Measurements from ENCODE around the gene KCTD10.

KCTD10 gene

GRCh38 chr12:109491671-109492070 lies 14.6 kb upstream of the KCTD10 start:
- TF ChIP-seq NFIC (IDR thresholded peaks at IDR 0.05) (no peak), CREB1 (IDR thresholded peaks at IDR 0.05; ENCODE audit: low read depth) (no peak), FOXM1 (IDR thresholded peaks at IDR 0.05; ENCODE audit: borderline replicate concordance, low read depth) (no peak), ZBTB7A (IDR thresholded peaks at IDR 0.05; ENCODE audit: low read depth) (no peak), EGR1 (IDR thresholded peaks at IDR 0.05) (no peak), RAD21 (IDR thresholded peaks at IDR 0.05; ENCODE audit: low read depth) (no peak), CEBPB (IDR thresholded peaks at IDR 0.05) (no peak), EP300 (IDR thresholded peaks at IDR 0.05; ENCODE audit: borderline replicate concordance) (no peak), TEAD4 (IDR thresholded peaks at IDR 0.05) (no peak), REST (IDR thresholded peaks at IDR 0.05; ENCODE audit: low read depth) (no peak), TAF1 (IDR thresholded peaks at IDR 0.05; ENCODE audit: low read depth) (no peak)
- TF ChIP-seq, protein P1, sequence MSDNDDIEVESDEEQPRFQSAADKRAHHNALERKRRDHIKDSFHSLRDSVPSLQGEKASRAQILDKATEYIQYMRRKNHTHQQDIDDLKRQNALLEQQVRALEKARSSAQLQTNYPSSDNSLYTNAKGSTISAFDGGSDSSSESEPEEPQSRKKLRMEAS (IDR thresholded peaks at IDR 0.05) = no peak

GRCh38 chr12:109489955-109490565 lies 13.0 kb upstream of the KCTD10 start:
- TF ChIP-seq CEBPB (IDR thresholded peaks at IDR 0.05) = no peak
- TF ChIP-seq RAD21 (IDR thresholded peaks at IDR 0.05; ENCODE audit: low read depth) = no peak
- TF ChIP-seq EGR1 (IDR thresholded peaks at IDR 0.05) = no peak

DNA sequence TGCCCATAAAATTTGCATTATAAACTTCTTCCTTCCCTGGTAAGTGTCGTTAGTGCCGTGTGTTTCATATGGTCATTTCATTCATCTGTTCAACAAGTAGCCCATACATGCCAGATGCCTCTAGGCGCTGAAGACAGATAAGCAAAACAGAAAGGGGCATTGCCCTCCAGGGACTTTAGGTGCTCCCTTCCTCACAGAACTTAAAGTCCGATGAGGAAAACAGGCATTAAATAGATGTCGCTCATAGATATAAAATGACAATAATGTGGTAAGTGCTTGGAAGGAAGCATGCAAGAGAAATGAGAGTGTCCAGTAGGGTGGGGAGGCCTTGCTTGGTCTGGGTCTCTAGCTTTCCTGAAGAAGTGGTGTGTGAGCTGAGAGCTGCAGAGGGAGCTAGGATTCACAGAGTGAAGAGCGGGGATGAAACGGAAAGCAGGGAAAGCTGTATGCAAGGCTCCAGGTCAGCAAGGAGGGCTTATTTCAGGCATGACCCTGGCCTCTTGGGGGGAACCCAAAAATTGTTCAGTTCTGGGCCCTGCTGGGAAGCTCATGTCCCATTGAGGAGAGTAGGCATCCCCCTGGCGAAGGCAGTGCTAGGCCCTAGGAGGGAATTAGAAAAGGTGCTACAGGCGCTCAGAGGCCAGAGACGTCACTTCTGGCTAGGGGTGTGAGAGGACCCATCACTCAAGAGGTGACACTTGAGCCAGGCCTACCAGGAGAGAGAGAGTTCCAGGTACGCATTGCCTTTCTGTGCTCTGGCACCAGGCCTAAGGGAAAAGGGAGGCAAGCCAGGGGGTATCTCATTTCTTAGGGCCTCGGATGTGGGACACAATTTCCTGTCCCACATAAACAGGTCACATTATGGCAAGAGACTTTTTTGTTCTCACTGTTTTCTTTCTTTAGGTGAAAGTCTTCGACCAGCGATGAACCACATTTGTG lies 12.2 kb upstream of the KCTD10 start:
- TF ChIP-seq RAD21 (IDR thresholded peaks at IDR 0.05; ENCODE audit: low read depth) (no peak), CEBPB (IDR thresholded peaks at IDR 0.05) (no peak), EP300 (IDR thresholded peaks at IDR 0.05; ENCODE audit: borderline replicate concordance) (no peak), ZBTB7A (IDR thresholded peaks at IDR 0.05; ENCODE audit: low read depth) (no peak), TEAD4 (IDR thresholded peaks at IDR 0.05) (no peak), TCF12 (IDR thresholded peaks at IDR 0.05; ENCODE audit: low read depth) (no peak), REST (IDR thresholded peaks at IDR 0.05; ENCODE audit: low read depth) (no peak), EGR1 (IDR thresholded peaks at IDR 0.05) (no peak), NFIC (IDR thresholded peaks at IDR 0.05) (no peak), CREB1 (IDR thresholded peaks at IDR 0.05; ENCODE audit: low read depth) (no peak)
- TF ChIP-seq, protein P1 (IDR thresholded peaks at IDR 0.05) = no peak
- TF ChIP-seq, protein P2, sequence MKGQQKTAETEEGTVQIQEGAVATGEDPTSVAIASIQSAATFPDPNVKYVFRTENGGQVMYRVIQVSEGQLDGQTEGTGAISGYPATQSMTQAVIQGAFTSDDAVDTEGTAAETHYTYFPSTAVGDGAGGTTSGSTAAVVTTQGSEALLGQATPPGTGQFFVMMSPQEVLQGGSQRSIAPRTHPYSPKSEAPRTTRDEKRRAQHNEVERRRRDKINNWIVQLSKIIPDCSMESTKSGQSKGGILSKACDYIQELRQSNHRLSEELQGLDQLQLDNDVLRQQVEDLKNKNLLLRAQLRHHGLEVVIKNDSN (IDR thresholded peaks at IDR 0.05) = no peak

- TF ChIP-seq TEAD4 (IDR thresholded peaks at IDR 0.05) (no peak), ZBTB7A (IDR thresholded peaks at IDR 0.05; ENCODE audit: low read depth) (no peak), NFIC (IDR thresholded peaks at IDR 0.05) (no peak), RAD21 (IDR thresholded peaks at IDR 0.05; ENCODE audit: low read depth) (no peak), FOXM1 (IDR thresholded peaks at IDR 0.05; ENCODE audit: borderline replicate concordance, low read depth) (no peak), YY1 (IDR thresholded peaks at IDR 0.05; ENCODE audit: low read depth) (no peak), EGR1 (IDR thresholded peaks at IDR 0.05) (no peak), EP300 (IDR thresholded peaks at IDR 0.05; ENCODE audit: borderline replicate concordance) (no peak)
- TF ChIP-seq, protein P2 (IDR thresholded peaks at IDR 0.05) = no peak
- TF ChIP-seq, protein P1 (IDR thresholded peaks at IDR 0.05) = no peak
Observed at GRCh38 chr12:109488051-109488665, 11.1 kb upstream of the KCTD10 start.

All from Ishikawa (cell line).